Suppressor macrophage treated with lipopolysaccharide for 4 hours (primary cell): ENCODE measurements around the gene BNIP1.
A peak's percentile ranks its signal among the peaks of the same experiment; 100 is the strongest.

ENCODE experiments used
- DNase-seq: peaks from one replicate; pipeline ENCODE4 v3.0.0-alpha.2; 2020

The BNIP1 gene

DNA sequence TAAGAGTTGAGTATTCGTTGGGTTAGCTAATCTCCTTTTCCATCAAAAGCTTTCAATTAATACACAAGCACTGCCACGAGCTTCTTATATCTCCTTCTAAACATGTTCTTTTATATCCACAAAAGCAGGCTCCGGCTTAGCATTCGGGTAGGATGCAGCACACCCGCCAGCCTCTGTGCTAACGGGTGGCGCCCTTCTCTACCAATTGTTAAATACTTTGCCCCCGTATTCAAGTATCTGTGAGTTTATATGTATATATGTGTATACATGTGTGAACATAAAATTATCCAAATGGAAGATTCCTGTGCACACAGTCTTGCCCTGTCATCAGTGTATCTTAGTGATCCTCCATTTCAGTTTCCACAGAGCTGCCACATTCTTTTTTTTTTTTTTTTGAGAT, 27.8 kb downstream of the BNIP1 start:
- no peak for DNase-seq

DNA sequence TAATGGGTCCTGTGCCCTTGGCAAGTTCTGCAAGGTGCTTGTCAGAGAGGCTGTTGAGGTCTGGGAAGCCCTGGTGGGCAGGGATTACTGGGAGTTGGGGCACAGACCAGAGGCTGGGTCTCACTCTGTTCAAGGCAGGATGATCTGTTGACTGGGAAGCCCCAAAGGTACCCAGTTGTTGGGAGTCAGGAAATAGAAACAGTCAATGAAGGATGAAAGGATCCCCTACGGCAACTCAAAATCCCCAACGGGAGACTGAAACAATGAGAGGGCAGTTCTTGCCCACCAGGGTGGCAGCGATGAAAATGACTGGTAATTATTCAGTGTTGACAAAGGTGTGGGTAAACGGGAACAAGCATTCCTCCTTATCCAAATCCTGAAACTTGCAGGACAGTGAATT, 31.2 kb downstream of the BNIP1 start:
- no peak for DNase-seq

DNA sequence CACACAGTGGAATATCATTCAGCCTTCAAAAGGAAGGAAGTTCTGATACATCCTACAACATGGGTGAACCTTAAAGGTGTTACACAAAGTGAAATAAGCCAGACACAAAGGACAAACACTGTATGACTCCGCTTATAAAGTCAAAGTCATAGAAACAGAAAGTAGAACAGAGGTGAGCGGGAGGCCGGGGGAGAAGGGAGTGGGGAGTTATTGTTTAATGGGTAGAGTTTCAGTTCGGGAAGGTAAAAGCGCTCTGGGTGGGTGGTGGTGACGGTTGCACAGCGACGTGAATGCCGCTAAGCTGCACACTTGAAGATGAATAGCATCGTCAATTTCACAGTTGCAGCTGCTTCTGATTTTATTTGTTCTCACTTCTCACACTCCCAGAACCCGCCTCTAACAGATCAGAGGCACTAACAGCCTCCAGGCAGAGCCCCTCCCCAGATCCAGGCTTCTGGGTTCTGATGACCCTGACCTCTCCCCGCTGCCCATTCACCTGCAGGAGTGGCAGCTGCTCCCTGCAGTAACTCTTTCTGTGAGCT, 34.1 kb downstream of the BNIP1 start:
- no peak for DNase-seq

DNA sequence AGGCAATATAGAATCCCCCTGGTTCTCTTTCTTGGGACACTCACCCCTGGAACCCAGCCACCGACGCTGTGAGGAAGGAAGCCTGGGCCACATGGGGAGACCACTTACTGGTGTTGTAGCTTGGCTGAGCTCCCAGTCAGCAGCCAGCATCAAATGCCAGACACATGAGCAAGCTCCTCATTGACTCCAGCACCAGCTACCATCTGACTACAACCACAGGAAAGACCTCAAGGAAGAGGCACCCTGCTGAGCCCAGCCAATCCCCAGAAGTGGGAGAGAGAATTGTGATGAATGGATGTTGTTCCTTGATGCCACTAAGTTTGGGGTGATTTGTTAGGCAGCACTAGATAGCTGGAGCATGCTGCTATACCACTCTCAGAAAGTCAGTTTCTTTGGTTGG, 36.0 kb downstream of the BNIP1 start:
- DNase-seq, result no peak

DNA sequence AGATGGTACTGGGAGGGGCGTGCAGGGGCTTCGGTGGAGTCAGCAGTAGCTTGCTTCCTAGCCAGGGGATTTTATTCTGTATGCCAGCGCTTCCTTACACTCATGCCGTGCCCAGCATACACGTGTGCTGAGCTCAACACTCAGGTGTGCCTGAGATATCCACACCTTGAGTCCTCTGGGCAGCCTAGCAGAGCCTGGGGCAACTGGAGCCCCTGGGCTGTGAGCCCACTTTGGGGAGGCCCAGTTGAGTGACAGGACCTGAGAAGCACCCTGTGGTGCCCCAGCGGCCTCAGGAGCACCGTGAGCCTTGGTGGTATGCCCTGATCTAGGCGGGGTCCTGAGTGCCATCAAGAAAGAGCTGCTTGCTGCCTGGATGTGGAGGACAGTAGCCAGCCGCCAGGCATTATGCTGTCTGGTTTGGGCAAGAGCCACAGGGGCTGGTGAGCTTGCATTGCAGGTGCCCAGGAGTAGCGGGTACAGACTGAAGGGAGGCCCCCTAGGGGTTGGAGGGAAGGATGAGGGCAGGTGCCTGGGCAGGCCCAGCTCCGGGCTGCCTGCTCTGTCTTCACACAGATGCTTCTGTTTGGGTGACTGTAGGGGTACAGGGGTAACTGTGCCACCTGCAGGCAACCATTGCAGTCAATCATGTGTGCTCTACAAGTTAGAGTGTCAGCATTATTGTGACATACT, 42.9 kb downstream of the BNIP1 start:
- no peak for DNase-seq

DNA sequence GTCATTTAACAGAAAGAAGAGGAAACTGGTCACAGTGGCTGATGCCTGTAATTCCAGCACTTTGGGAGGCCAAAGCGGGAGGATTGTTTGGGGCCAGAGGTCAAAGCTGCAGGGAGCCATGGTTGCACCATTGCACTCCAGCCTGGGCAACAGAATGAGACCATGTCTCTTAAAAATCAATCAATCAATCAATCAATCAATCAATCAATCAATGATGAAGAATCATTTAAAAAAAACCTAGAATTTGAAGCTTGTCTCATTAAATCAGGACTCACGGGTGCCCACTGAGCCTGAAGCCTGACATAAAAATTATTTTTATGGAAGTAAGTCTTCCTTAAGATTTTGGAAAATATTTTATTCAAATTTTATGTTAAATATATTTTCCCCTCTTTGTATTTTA, 43.9 kb downstream of the BNIP1 start:
- DNase-seq, result no peak

DNA sequence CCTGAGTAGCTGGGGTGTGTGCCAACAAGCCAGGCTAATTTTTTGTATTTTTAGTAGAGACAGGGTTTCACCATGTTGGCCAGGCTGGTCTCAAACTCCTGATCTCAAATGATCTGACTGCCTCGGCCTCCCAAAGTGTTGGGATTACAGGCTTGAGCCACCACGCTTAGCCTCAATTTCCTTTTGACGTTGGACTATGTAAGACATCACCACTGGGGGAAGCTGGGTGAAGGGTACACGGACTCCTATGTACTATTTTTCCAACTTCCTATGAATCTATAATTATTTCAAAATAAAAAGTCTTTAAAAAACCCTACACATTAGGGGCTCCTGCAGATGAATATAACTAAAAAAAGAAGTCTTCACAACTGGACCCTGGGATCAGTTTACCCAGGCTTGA, 46.7 kb downstream of the BNIP1 start:
- no peak for DNase-seq

DNA sequence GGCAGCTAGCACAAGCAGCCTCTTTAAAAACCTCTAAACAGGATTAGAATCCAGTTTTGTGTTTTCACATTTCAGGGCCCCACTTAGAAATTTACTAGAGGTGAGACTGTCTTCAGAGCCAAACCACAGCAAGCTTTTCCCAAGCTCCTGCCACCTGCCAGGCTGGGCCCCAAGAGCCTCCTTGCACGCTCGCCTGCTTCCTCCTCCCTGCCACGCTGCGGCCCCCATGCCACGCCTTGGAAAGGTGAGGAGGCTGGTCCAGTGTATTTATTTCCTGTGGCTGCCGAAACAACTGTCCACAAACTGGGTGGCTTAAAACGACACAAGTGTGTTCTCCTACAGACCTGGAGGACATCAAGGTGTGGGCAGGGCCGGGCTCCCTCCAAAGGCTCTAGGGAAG, 47.2 kb downstream of the BNIP1 start:
- no peak for DNase-seq

DNA sequence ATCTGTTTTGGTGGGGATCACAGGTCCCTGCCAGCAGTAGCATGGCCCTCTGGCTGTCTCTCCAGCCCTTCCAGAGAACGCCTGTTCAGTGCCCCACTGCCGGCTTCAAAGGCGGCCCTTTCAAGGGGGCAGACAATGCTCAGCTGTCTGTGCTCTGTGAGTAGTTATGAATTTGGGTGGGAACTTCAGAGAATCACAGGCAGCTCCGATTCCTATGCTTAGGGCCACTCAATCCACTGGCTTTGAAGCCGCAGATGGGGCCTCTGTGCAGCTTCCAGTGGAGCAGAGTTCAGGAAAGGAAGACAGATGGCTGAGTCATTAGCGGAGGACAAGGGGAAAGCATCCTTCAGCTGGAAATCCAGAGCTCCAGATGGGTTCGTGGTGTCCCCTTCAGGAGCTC, 48.2 kb downstream of the BNIP1 start:
- DNase-seq, result no peak

DNA sequence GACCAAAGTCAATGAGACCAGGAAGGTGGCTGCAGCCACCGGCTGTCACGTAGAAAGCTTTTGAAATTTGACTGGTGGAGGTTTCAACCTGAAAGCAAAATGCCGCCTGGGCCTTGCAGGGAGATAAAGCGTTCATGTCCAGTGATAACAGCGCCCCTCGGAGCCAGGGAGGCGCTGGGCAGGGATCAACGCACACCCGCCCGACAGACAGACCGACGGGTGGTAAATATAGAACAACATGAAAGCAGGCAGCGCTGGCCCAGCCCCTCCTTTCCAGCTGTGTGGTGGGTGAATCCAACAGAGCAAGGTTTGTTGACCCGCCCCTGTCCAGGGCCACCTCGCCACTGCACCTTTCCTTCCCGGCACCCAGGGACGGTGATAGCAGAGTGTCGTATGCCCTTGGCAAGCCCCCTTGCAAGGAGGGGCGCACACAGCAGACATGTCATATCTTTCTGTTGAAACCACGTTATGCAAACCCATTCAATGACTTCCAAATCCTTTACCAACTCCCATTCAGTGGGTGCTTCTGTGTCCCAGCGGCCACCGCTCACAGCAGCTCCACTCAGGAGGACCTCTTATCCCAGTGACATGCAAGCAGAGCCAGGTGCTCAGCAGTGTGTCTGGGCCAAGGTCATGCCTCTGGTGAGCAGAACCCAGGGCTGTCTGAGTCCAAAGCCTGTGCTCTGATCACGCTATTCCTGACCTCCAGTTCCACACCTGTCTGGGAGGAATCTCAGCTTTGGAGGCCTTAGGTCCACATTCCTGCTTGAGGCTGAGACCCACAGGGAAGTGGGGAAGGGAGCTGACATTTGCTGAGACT, 52.0 kb downstream of the BNIP1 start:
- DNase-seq, result no peak

DNA sequence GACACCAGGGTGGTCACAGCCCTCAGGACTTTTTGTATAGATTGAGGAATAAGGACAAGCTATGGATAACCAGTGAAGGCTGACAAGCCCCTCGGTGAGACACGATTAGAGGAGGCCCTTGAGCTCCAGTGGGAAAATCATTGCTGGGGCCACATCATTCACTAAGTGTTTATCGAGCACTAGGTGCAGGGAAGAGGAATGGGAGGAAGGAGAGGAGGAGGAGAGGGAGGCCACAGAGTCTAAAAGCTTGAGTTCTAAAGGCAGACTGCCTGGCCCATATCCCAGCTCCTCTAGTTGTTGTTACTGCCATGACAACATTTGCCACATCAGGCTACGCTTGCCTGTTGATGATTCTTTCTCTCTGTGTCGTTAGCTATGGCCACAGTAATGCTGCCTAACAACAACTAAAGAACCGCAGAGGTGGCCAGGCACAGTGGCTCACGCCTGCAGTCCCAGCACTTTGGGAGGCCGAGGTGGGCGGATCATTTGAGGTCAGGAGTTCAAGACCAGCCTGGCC, 53.1 kb downstream of the BNIP1 start:
- DNase-seq, result no peak

DNA sequence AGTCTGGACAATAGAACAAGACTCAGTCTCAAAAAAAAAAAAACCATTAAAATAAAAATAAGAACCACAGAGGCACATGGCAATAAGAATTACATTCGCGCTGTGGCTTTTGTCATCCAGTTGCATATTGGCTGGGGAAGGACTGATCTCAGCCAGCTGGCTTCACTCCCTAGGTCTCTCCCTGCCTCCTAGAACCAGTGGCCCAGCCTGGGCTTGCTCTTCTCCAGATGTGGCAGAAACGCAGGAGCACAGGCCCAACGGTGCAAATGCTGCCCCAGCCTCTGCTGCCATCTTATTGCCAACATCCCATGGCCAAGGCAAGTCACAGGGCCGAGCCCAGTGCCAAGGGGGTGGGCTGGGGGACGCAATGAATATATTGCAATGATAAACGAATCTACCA, 53.7 kb downstream of the BNIP1 start:
- no peak for DNase-seq

DNA sequence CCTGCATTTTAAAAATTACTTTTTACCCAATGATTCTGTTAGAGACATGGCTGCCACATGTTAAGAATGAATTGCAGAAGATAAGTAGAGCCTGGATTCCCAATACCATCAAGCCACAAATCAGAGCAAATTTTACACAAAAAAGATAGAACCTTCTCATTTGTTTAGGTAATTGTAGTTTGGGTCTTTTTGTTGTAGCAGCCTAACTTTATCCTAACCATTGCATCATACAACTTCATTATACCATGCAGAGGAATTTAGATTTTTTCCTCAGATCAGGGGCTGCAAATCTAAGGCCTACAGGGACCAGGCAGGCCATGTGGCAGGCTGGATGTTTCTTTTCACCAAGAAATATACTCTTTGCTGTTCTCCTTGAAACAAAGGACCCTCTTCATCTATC, 56.0 kb downstream of the BNIP1 start:
- DNase-seq, result no peak

DNA sequence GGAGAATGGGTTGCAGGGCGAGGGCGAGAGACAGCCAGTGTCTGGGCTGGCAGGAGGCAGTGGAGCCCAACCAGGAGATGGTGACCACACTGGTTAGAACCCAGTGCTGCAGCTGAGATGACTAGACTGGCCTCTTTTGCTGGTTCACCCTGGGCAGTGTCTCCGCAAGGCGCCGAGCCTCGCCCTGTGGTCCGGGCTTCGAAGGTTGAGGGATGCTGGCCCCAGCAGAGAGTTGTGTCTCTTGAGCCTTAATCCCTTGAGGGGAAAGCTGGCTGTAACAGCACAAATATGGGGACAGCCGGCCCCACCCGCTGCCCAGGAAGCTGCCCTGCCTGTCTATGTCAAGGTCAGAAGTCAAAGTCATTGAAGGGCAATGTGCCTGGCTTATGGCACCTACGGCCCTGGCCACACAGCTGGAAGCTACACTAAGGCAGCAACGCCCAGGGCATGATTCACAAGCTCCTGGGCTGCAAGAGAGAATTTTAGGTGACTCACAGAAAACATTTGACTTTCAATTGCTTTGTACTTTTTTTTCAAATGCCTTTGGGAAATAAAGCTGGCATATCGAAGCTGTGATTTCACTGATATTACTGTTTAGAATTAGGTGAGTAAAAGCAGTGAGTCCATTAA, 57.4 kb downstream of the BNIP1 start:
- no peak for DNase-seq

DNA sequence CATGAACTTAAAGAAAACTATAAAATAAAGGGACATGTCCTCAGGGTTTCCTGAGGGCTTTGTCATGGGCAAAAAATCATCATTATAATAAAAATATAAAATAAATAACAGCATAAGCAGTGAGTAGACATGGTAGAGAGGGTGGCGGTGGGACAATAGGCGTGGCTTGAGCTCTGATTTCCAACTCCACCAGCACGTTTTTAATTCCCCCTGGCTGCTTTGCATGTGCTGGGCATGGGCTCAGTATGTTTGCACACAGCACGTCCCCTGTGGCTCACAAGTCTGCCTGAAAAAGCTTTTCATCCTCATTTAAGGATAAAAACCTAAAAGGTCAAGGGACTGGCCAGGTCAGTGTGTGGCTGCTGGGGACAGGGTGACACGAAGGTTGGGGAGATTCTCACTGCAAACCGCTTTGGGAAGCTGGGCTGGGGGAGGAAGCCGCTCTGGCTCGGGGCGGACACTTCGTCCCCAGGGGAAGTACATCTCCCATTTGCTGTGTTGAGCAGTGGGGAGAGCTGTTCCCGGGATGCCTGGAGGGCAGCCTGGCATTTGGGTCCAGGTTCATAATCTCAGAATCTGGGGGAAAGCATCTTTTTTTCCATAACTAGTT, 58.0 kb downstream of the BNIP1 start:
- no peak for DNase-seq

DNA sequence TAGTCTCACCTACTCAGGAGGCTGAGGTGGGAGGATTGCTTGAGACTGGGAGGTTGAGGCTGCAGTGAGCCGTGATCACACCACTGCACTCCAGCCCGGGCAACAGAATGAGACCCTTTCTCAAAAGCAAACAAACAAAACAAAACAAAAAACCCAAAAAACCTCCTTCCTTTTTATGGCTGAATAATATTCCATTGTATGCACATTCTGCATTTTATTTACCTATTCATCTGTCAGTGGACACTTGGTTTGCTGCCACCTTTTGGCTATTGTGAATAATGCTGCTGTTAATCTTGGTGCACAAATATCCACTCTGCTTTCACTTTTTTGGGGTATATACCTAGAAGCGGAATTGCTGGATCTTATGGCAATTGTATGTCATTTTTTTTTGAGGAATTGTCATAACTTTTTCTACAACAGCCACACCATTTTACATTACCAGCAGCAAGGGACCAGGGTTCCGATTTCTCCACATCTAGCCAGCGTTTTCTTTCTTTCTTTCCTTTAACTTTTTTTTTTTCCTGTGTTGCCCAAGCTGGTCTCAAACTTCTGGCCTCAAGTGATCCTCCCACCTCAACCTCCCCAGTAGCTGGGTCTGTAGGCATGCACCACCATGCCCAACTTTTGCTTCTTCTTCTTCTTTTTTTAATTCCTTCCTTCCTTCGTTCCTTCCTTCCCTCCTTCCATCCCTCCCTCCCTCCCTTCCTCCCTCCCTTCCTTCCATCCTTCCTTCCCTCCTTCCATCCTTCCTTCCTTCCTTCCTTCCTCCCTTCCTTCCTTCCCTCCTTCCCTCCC, 60.1 kb downstream of the BNIP1 start:
- peak; percentile 55 for DNase-seq

DNA sequence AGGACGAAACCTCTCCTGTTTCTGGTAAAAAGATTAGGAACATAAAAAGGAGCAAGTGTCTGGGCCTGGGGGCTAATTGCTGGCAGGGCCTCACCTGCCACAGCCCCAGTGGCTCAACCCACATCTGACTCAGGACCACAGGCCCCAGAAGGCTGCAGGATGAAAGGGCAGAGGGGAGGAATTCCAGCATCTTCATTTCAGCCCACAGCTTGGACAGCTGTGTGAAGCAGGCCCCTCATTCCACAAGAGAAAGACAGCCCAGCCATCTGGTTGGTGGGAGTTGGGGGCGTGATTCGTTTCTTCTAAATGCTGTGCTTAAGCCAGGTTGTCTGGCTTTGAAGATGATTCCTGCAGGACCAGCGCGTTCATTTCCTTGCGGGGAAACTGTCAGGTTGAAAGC, 61.6 kb downstream of the BNIP1 start:
- DNase-seq, result no peak

DNA sequence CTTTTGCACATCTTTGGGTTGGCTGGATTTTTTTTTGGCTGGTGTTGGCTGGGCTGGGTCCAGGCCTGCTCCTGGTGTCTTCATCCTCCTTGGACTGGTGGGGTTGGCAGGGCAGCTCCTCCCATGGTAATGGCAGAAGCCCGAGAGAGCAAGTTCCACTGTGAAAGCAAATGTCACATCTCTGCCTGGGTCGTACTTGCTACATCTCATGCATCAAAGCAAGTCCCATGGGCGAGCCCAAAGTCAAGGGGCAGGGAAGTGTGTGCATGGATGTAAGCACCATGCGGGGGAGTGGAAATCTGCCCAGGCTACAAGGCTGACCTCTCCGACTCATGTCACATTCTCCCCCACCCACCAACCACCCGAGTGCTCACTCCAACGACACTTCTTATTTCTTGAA, 64.0 kb downstream of the BNIP1 start:
- DNase-seq, result no peak

DNA sequence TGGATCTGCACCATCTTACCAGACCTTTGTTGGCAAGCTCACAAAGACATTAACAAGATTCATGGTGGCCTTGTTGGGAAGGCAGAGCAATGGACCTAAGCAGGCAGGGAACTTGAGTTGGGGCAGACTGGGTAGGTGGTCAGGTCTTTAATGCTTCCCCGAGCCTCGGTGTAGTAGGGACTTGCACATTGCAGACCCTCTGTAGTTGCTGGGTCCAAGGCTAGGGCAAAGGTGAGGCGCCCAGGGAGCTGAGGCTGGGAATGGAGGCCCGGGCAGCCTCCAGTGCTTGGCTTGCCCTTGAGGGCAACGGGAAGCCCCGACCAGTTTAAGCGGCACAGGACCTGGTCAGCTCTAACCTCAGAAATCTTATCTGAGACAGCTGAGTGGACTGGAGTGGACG, 66.5 kb downstream of the BNIP1 start:
- no peak for DNase-seq

DNA sequence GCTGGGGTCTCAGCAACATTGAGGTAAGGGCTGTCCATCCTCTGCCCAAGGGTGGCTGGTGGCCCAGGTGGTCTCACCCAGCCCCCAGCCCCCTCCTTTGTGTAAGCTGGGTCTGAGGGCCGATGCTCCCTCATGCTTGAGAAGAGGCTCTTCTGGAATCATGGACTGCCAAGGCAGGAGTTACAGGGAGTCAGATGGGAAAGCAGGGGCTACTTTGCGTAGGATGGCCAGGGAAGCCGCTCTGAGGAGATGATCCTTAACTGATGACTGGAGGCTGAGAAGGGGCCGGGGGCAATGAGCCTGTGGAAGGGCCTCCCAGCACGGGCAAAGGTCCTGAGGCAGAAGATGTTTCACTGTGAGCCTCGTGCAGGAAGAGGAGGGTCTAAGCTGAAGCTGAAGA, 67.0 kb downstream of the BNIP1 start:
- no peak for DNase-seq

DNA sequence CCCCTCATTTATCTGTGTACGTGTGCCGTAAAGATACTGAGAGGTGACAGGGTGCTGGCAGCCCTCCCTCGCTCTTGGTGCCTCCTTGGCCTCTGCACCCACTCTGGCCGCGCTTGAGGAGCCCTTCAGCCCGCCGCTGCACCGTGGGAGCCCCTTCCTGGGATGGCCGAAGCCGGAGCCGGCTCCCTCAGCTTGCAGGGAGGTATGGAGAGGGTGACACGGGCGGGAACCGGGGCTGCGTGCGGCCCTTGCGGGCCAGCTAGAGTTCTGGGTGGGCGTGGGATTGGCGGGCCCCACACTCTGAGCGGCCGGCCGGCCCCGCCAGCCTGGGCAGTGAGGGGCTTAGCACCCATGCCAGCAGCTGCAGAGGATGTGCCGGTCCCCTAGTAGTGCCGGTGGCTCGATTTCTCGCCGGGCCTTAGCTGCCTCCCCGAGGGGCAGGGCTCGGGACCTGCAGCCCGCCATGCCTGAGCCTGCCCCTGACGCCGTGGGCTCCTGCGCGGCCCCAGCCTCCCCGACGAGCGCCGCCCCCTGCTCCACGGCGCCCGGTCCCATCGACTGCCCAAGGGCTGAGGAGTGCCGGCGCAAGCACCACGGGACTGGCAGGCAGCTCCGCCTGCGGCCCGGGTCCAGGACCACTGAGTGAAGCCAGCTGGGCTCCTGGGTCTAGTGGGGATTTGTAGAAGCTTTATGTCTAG, 69.1 kb downstream of the BNIP1 start:
- no peak for DNase-seq
